Epithelial cell of proximal tubule (primary cell): ENCODE results near the gene PHF21B. TPM values are rescaled to one million over a fixed set of nuclear protein-coding genes. Genes with fewer than 3 reads are reported as not detected.

Experiments
- DNase-seq: peaks from one replicate; pipeline ENCODE4 v3.0.0-alpha.2; 2011; ENCODE audit warnings: low read depth
- H3K4me3 ChIP-seq: 2 replicates; pipeline ENCODE4 v1.5.1; 2011; ENCODE audit warnings: low read depth, mild to moderate bottlenecking, low read length
- CTCF ChIP-seq: conservative IDR thresholded peaks from 2 replicates; pipeline ENCODE4 v1.5.1; 2012; ENCODE audit warnings: low read depth, mild to moderate bottlenecking, low read length
- total RNA-seq: library from RNA; depleted of rRNA; stranded (reverse); fragments of >200 nt; gene quantifications from 2 replicates; pipeline ENCODE4 v1.2.3, GENCODE V29; 2015

The PHF21B gene
- total RNA-seq, 1 donor from 2014 or later = 2.0 TPM

- DNase-seq = no peak
- TF ChIP-seq CTCF = no peak
- no peak overlapping the region for H3K4me3 ChIP-seq
These were observed 167.4 kb downstream of the PHF21B start for GRCh38 chr22:44842417-44842816.

GRCh38 chr22:44840611-44841322 lies 169.0 kb downstream of the PHF21B start:
- no peak overlapping the region for H3K4me3 ChIP-seq

GRCh38 chr22:44839721-44840120 lies 170.1 kb downstream of the PHF21B start:
- TF ChIP-seq CTCF = no peak

More at GRCh38 chr22:44840611-44841322, 169.0 kb downstream of the PHF21B start:
- no peak for DNase-seq
- TF ChIP-seq CTCF = no peak

GRCh38 chr22:44839061-44839460 lies 170.7 kb downstream of the PHF21B start:
- TF ChIP-seq CTCF = no peak
- no peak overlapping the region for H3K4me3 ChIP-seq
- no peak for DNase-seq

More at GRCh38 chr22:44839721-44840120, 170.1 kb downstream of the PHF21B start:
- no peak overlapping the region for H3K4me3 ChIP-seq
- DNase-seq = no peak

- DNase-seq = no peak
- H3K4me3 ChIP-seq = no peak overlapping the region
- no peak for TF ChIP-seq CTCF
These were observed 171.3 kb downstream of the PHF21B start for GRCh38 chr22:44838316-44839016.

- TF ChIP-seq CTCF = no peak
- no peak for DNase-seq
- H3K4me3 ChIP-seq = no peak overlapping the region
These were observed 172.3 kb downstream of the PHF21B start for GRCh38 chr22:44837481-44837880.

GRCh38 chr22:44834065-44834464 lies 175.7 kb downstream of the PHF21B start:
- no peak for TF ChIP-seq CTCF
- no peak for DNase-seq
- H3K4me3 ChIP-seq = no peak overlapping the region
